ENCODE measurements around the gene BEND6. TPM values are rescaled to one million over a fixed set of nuclear protein-coding genes. Genes with fewer than 3 reads are reported as not detected.
"Not testable (repeated sequence)": the region's sequence is repeated elsewhere in the genome, so short reads cannot be mapped to it uniquely, and the experiment has no call there.

The BEND6 gene
- total and polyA plus RNA-seq, 4 donors: under 0.01 to 0.14 (median 0.03) TPM; not detected in 1

GRCh38 chr6:57006101-57006500 is 51.2 kb downstream of the BEND6 start (continued):
- TF ChIP-seq REST (IDR thresholded peaks at IDR 0.05) (no peak), TAF1 (conservative IDR thresholded peaks at IDR 0.05) (no peak), FOXA2 (IDR thresholded peaks at IDR 0.05) (no peak), MAX (IDR thresholded peaks at IDR 0.05) (no peak), SP1 (IDR thresholded peaks at IDR 0.05) (no peak), HNF4G (IDR thresholded peaks at IDR 0.05) (no peak), ATF3 (IDR thresholded peaks at IDR 0.05) (no peak), JUND (IDR thresholded peaks at IDR 0.05) (no peak)

- H3K36me3 ChIP-seq (ENCODE audit: control insufficient read depth in 4 of 4, insufficient read depth in 3 of 4, low read depth in 1 of 4, low read length in 3 of 4); H3K9ac ChIP-seq (ENCODE audit: low read depth in 1 of 2, low read length in 2 of 2); DNase-seq (ENCODE audit: low spot score); H3K9me3 ChIP-seq (ENCODE audit: control insufficient read depth in 4 of 4, low read length in 3 of 4); H3K4me1 ChIP-seq (ENCODE audit: control insufficient read depth in 4 of 4, insufficient read depth in 4 of 4, low read length in 3 of 4); H3K4me3 ChIP-seq (ENCODE audit: low read depth in 1 of 3, low read length in 3 of 3); H3K27ac ChIP-seq (ENCODE audit: low read depth in 1 of 2, low read length in 2 of 2); H3K27me3 ChIP-seq (ENCODE audit: control insufficient read depth in 4 of 4, insufficient read depth in 4 of 4, low read length in 3 of 4): not testable (repeated sequence)
- WGBS: 89% methylated on average over 2 of the region's 2 CpGs
These were observed 53.2 kb downstream of the BEND6 start for GRCh38 chr6:57008069-57008468.

- Histone ChIP-seq H3K4me3 (ENCODE audit: low read depth in 1 of 3, low read length in 3 of 3) (no peak overlapping the region), H3K36me3 (ENCODE audit: control insufficient read depth in 4 of 4, insufficient read depth in 3 of 4, low read depth in 1 of 4, low read length in 3 of 4) (no peaks in the 10 kb centered on the region), H3K27me3 (ENCODE audit: control insufficient read depth in 4 of 4, insufficient read depth in 4 of 4, low read length in 3 of 4) (no peaks in the 10 kb centered on the region), H3K9ac (ENCODE audit: low read depth in 1 of 2, low read length in 2 of 2) (no peak overlapping the region), H3K27ac (ENCODE audit: low read depth in 1 of 2, low read length in 2 of 2) (no peak overlapping the region), H3K4me1 (ENCODE audit: control insufficient read depth in 4 of 4, insufficient read depth in 4 of 4, low read length in 3 of 4) (no peaks in the 10 kb centered on the region), H3K9me3 (ENCODE audit: control insufficient read depth in 4 of 4, low read length in 3 of 4) (no peaks in the 10 kb centered on the region)
- TF ChIP-seq RXRA (IDR thresholded peaks at IDR 0.05) (no peak), REST (IDR thresholded peaks at IDR 0.05) (no peak)
- WGBS: 57% methylated on average over 4 of the region's 4 CpGs
- no peak for DNase-seq (ENCODE audit: low spot score)
These were observed 58.6 kb downstream of the BEND6 start for GRCh38 chr6:57013521-57013926.

Data from liver (tissue), 9 donors.